GM21529 (cell line): ENCODE measurements around the gene SMAD7.
A peak's percentile ranks its signal among the peaks of the same experiment; 100 is the strongest.

ENCODE experiments used
- ATAC-seq: cut with Tn5 transposase; IDR thresholded peaks from one replicate; pipeline ENCODE4 v1.9.1; 2021; ENCODE audit not compliant: unreplicated experiment

SMAD7 gene

GRCh38 chr18:48917579-48918517 is 32.9 kb downstream of the SMAD7 start:
- peak; percentile 45 for ATAC-seq

DNA sequence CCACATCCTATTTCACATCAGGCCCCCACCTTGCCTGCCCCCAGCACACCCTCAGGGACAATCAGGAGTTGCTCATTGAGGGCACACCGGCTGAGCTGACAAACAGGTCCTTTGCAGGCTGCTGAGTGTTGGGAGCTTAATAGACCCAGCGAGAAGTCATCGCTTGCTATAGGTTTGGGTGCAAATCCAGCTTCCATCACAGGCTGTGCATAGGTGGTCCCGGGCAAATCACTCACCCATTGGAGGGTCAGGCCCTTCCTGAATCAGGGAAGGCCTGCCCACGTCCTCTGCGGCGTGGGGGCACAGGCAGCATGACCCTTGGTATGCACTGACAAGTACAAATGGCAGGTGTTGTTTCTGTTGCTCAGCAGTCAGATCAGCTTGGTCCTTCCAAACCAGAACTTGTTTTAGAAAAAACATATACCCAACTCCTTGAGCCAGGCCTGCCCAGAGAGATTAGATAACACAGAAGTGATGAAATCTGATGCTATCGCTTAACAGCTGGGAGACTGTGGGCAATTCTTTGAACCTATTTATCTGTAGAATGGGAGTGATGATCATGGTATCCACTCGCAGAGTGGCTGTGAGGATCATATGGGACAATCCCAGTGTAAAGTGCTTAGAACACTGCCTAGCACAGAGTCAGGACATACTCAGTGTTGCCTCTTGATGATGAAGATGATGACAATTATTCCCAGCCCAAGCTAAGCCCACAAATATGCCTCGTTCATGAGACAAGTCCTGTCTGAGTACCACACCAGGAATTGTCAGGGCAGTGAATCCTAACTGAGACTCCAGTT is 34.9 kb downstream of the SMAD7 start:
- no peak for ATAC-seq

DNA sequence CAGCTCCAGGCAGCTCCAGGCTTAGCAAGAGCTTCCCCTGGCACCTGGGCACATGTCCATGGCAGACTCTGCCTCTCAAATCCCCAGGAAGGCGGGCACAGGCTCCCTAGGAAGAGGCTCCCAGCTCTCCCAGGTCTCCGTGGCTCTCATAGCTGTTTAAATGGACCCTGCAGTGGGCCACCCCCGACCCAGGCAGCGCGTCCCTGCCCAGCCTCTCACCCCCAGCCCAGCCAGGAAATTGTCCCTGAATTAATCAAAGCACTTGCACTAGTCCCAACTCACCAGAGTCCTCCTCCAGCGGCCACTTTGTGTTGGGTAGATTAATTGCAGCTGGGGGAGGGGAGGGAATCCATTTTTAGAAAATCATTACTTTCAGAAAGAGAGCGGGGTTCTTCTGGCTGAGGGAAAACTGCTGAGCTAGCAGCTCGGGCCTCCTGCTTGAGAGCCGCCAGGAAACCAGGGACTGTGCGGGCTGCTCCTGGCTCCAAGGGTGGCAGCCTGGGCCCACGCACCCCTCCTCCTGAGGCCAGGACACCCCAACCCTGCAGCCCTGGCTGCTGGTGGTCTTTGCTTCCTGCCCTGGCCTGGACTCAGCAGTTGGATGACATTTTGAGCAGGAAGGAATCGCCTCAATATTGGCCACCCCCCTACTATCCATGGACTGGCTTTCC is 36.0 kb downstream of the SMAD7 start:
- no peak for ATAC-seq

DNA sequence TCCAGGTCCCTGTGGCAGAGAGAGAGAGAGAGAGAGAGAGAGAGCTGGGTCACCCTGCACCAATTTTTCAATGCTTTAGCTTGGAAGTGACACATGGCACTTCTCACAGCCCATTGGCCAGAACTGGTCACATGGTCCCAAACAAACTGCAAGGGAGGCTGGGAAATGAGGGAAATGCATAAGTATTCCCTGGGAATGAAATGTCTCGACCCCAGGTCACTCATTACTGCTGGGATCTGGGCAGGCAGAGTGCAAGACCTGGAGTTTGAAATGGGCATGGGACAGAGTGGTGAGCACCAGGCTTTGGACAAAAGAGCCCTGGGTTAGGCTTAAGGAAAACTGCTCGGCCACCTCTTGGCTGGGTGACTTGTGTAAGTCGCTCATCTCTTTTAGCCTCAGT is 37.0 kb downstream of the SMAD7 start:
- ATAC-seq: no peak

- ATAC-seq: no peak
Observed at GRCh38 chr18:48913201-48913600, 37.6 kb downstream of the SMAD7 start.

DNA sequence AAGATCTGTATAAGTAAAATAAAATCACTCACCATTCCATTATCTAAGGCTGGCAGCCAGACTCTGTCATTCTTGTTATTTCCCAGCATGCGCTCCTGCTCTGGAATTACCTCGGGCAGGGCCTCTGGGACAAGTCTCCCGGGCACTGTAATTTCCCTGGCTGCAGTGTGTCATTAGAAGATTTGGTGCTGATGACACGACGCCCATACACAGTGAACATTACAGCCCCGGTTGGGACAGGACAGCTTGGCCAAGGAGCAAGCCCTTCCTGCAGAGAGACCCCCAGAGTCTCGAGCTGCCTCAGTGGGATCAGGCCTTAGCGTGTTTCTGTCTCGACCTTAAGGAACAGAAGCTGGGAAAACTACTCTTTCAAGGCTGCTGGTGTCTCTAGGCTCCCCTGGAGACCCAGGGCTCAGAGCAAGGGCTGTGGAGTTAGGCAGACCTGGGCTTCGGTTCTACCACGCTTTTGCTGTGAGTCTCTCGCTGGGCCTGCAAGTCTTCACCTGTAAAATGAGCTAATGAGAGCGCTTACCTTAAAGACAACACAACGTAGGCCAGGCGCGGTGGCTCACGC is 39.7 kb downstream of the SMAD7 start:
- ATAC-seq: no peak

- ATAC-seq: no peak
Observed at GRCh38 chr18:48909721-48910120, 41.0 kb downstream of the SMAD7 start.

DNA sequence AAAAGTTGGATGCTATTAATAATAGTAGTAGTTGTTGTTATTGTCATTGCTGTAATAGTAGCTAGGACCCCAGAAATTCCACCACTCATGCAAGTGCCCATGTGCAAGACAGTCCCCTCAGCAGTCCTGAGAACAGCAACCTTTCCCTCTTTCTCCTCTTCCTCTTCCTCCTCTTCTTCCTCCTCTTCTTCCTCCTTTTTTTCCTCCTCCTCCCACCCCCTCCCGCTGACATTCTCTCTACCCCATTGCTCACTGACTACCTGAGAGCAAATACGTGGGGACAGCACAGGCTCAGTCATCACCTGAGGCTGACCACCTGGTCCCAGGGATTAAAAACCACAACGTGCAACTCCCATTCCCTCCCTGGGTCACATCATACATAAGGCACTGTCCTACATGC is 41.8 kb downstream of the SMAD7 start:
- no peak for ATAC-seq

- no peak for ATAC-seq
Observed at GRCh38 chr18:48905513-48905912, 45.3 kb downstream of the SMAD7 start.

- ATAC-seq: no peak
Observed at GRCh38 chr18:48904847-48905394, 45.8 kb downstream of the SMAD7 start.

GRCh38 chr18:48904091-48904490 is 46.7 kb downstream of the SMAD7 start:
- ATAC-seq: no peak

- ATAC-seq: no peak
Observed at GRCh38 chr18:48902856-48903601, 47.7 kb downstream of the SMAD7 start.

- no peak for ATAC-seq
Observed at GRCh38 chr18:48902023-48902855, 48.5 kb downstream of the SMAD7 start.

- ATAC-seq: no peak
Observed at GRCh38 chr18:48901145-48902022, 49.4 kb downstream of the SMAD7 start.

DNA sequence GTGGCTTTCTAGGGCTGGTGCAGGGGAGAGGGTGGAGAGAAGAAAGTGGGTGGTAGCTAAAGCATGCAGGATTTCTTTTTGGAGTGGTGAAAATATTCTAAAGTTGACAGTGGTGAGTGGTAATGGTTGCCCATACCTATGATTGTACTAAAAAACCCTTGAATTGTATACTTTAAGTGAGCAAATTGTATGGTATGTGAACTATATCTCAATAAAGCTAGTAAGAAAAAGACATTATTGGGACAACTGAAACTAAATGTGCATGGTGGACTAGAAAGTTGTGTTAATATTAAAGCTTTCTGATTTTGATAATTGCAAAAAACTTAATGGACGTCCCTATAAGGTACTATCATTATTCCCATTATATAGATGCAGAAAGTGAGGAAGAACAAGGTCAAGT is 50.3 kb downstream of the SMAD7 start:
- no peak for ATAC-seq

GRCh38 chr18:48899558-48900174 is 51.1 kb downstream of the SMAD7 start:
- ATAC-seq: no peak

GRCh38 chr18:48898521-48898920 is 52.2 kb downstream of the SMAD7 start:
- ATAC-seq: no peak

DNA sequence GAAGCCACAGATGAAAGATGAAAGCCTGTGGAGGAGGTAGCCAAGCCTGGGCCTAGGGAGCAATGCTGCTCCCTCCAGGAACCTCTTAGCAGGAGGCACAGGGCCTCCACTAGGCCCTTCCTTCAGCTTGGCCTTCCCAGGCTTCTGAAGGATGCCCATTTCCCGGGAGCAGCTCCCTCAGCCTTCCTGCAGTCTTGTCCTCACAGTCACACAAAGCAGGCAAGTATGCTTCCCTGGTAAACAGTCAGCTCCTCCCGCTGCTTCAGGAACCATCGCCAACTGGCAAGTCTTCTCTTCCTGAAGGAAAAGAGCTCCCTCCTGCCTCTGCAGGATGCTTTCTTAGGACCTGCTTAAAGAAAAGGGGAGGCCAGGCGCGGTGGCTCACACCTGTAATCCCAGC is 53.2 kb downstream of the SMAD7 start:
- peak; percentile 9 for ATAC-seq
